ENCODE data around the gene EIF2S2. TPM values are rescaled to one million over a fixed set of nuclear protein-coding genes. Genes with fewer than 3 reads are reported as not detected.

The EIF2S2 gene
- total RNA-seq, 1 donor from 2014 or later, result 34.6 TPM

DNA sequence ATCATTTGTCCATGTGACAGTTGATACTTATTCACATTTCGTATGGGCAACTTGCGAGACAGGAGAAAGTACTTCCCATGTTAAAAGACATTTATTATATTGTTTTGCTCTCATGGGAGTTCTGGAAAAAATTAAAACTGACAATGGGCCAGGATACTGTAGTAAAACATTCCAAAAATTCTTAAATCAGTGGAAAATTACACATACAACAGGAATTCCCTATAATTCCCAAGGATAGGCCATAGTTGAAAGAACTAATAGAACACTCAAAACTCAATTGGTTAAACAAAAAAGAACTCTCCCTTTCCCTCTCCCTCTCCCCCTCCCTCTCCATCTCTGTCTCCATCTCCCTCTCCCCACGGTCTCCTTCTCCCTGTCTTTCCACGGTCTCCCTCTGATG is 19.4 kb upstream of the EIF2S2 start:
- TF ChIP-seq POLR2A (IDR thresholded peaks at IDR 0.05) (no peak), POLR2AphosphoS5 (IDR thresholded peaks at IDR 0.05; ENCODE audit: insufficient read depth in 1 of 2, low read depth in 1 of 2) (no peak)
- TF ChIP-seq, protein P1, sequence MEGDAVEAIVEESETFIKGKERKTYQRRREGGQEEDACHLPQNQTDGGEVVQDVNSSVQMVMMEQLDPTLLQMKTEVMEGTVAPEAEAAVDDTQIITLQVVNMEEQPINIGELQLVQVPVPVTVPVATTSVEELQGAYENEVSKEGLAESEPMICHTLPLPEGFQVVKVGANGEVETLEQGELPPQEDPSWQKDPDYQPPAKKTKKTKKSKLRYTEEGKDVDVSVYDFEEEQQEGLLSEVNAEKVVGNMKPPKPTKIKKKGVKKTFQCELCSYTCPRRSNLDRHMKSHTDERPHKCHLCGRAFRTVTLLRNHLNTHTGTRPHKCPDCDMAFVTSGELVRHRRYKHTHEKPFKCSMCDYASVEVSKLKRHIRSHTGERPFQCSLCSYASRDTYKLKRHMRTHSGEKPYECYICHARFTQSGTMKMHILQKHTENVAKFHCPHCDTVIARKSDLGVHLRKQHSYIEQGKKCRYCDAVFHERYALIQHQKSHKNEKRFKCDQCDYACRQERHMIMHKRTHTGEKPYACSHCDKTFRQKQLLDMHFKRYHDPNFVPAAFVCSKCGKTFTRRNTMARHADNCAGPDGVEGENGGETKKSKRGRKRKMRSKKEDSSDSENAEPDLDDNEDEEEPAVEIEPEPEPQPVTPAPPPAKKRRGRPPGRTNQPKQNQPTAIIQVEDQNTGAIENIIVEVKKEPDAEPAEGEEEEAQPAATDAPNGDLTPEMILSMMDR (IDR thresholded peaks at IDR 0.05), result no peak
- Histone ChIP-seq H3K27me3 (no peaks in the 10 kb centered on the region), H3K27ac (no peak overlapping the region), H3K4me3 (no peak overlapping the region), H3K9me3 (no peaks in the 10 kb centered on the region), H3K4me1 (peaks cover 5% of the 10 kb centered on the region), H3K36me3 (no peaks in the 10 kb centered on the region)
- no peak for DNase-seq (ENCODE audit: extremely low spot score in 2 of 2)
- intact Hi-C loops (cut with DNase I), result no loop called here

DNA sequence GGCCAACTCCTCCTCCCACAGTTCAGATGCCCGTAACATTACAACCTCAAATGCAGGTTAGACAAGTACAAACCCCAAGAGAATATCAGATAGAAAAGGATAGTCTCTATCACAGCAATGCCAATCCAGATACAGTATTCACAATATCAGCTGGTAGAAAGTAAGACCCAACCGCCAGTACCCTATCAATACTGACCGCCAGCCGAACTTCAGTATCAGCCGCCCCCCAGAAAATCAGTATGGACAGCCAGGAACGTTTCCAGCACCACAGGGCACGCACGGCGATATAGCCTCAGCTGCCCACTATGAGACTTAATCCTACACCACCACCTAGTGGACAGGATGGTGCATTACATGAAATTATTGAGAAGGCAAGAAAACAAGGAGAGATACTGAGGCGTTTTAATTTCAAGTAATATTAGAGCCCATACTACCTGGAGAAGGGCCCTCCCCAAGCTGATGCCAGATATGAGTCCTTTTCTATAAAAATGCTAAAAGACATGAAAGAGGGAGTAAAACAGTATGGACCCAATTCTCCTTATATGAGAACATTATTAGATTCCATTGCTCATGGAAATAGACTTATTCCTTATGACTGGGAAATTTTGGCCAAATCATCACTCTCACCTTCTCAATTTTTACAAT is 17.6 kb upstream of the EIF2S2 start:
- no peak overlapping the region for H3K4me3 ChIP-seq
- no peak overlapping the region for H3K27ac ChIP-seq
- no peaks in the 10 kb centered on the region for H3K27me3 ChIP-seq
- TF ChIP-seq POLR2A (IDR thresholded peaks at IDR 0.05), result no peak
- TF ChIP-seq, protein P1 (IDR thresholded peaks at IDR 0.05), result peak; percentile 83 to 90 (median 85)
- TF ChIP-seq POLR2AphosphoS5 (IDR thresholded peaks at IDR 0.05; ENCODE audit: insufficient read depth in 1 of 2, low read depth in 1 of 2), result no peak
- intact Hi-C loops (cut with DNase I), result loop anchor here (5.0 kb wide), 1 partner anchor 267 kb away; no protein-coding TSS in a partner anchor
- DNase-seq (ENCODE audit: extremely low spot score in 2 of 2), result no peak
- H3K9me3 ChIP-seq, result no peaks in the 10 kb centered on the region
- H3K36me3 ChIP-seq, result no peaks in the 10 kb centered on the region
- peaks cover 5% of the 10 kb centered on the region for H3K4me1 ChIP-seq

GRCh38 chr20:34127792-34128191 is 15.7 kb upstream of the EIF2S2 start:
- Histone ChIP-seq H3K27me3 (no peaks in the 10 kb centered on the region), H3K9me3 (no peaks in the 10 kb centered on the region), H3K36me3 (no peaks in the 10 kb centered on the region), H3K4me1 (peaks cover 5% of the 10 kb centered on the region), H3K27ac (no peak overlapping the region), H3K4me3 (no peak overlapping the region)
- intact Hi-C loops (cut with DNase I), result loop anchor here (5.0 kb wide), 1 partner anchor 265 kb away; no protein-coding TSS in a partner anchor
- no peak for DNase-seq (ENCODE audit: extremely low spot score in 2 of 2)
- TF ChIP-seq POLR2AphosphoS5 (IDR thresholded peaks at IDR 0.05; ENCODE audit: insufficient read depth in 1 of 2, low read depth in 1 of 2) (no peak), POLR2A (IDR thresholded peaks at IDR 0.05) (no peak)
- TF ChIP-seq, protein P1 (IDR thresholded peaks at IDR 0.05), result no peak

GRCh38 chr20:34124469-34125249 is 12.6 kb upstream of the EIF2S2 start:
- no peak for DNase-seq (ENCODE audit: extremely low spot score in 2 of 2)
- Histone ChIP-seq H3K27me3 (no peaks in the 10 kb centered on the region), H3K4me3 (no peak overlapping the region), H3K36me3 (no peaks in the 10 kb centered on the region), H3K4me1 (peaks cover 5% of the 10 kb centered on the region), H3K9me3 (no peaks in the 10 kb centered on the region), H3K27ac (no peak overlapping the region)
- TF ChIP-seq POLR2A (IDR thresholded peaks at IDR 0.05) (no peak), POLR2AphosphoS5 (IDR thresholded peaks at IDR 0.05; ENCODE audit: insufficient read depth in 1 of 2, low read depth in 1 of 2) (no peak)
- TF ChIP-seq, protein P1 (IDR thresholded peaks at IDR 0.05), result no peak
- intact Hi-C loops (cut with DNase I), result loop anchor here (5.0 kb wide), 1 partner anchor 262 kb away; no protein-coding TSS in a partner anchor

GRCh38 chr20:34123309-34123708 is 11.3 kb upstream of the EIF2S2 start:
- intact Hi-C loops (cut with DNase I), result no loop called here
- H3K27me3 ChIP-seq, result no peaks in the 10 kb centered on the region
- no peaks in the 10 kb centered on the region for H3K9me3 ChIP-seq
- no peaks in the 10 kb centered on the region for H3K4me1 ChIP-seq
- H3K36me3 ChIP-seq, result no peaks in the 10 kb centered on the region
- no peak overlapping the region for H3K27ac ChIP-seq
- no peak for DNase-seq (ENCODE audit: extremely low spot score in 2 of 2)
- H3K4me3 ChIP-seq, result no peak overlapping the region
- TF ChIP-seq POLR2AphosphoS5 (IDR thresholded peaks at IDR 0.05; ENCODE audit: insufficient read depth in 1 of 2, low read depth in 1 of 2), result no peak
- no peak for TF ChIP-seq POLR2A (IDR thresholded peaks at IDR 0.05)
- TF ChIP-seq, protein P1 (IDR thresholded peaks at IDR 0.05), result no peak

Data from vagina (tissue), 2 donors.